ENCODE results near the gene CCR5.

GRCh38 chr3:46381625-46382024 is 10.9 kb downstream of the CCR5 start:
- no peak for TF ChIP-seq POLR2A (IDR thresholded peaks at IDR 0.05)
- TF ChIP-seq CTCF (IDR thresholded peaks at IDR 0.05): no peak
- TF ChIP-seq POLR2AphosphoS5 (IDR thresholded peaks at IDR 0.05): no peak

All from transverse colon (tissue), 4 donors.